ENCODE measurements around the gene DECR2.

- TF ChIP-seq, protein P1, sequence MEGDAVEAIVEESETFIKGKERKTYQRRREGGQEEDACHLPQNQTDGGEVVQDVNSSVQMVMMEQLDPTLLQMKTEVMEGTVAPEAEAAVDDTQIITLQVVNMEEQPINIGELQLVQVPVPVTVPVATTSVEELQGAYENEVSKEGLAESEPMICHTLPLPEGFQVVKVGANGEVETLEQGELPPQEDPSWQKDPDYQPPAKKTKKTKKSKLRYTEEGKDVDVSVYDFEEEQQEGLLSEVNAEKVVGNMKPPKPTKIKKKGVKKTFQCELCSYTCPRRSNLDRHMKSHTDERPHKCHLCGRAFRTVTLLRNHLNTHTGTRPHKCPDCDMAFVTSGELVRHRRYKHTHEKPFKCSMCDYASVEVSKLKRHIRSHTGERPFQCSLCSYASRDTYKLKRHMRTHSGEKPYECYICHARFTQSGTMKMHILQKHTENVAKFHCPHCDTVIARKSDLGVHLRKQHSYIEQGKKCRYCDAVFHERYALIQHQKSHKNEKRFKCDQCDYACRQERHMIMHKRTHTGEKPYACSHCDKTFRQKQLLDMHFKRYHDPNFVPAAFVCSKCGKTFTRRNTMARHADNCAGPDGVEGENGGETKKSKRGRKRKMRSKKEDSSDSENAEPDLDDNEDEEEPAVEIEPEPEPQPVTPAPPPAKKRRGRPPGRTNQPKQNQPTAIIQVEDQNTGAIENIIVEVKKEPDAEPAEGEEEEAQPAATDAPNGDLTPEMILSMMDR (IDR thresholded peaks at IDR 0.05), result peak; percentile 55
- TF ChIP-seq EZH2 (IDR thresholded peaks at IDR 0.05) (no peak), EZH2phosphoT487 (IDR thresholded peaks at IDR 0.05) (no peak)
Measured at GRCh38 chr16:401468-402348, at the start of gene DECR2.
